Measurements from ENCODE around the gene PRSS27. TPM values are rescaled to one million over a fixed set of nuclear protein-coding genes. Genes with fewer than 3 reads are reported as not detected.

PRSS27 gene
- total RNA-seq, 4 donors from 2014 or later = 0.49 to 0.55 TPM; not detected in 2

- peak; percentile 24 to 79 for DNase-seq
- Histone ChIP-seq H3K27me3 (no peaks in the 10 kb centered on the region), H3K4me1 (peaks cover 40% of the 10 kb centered on the region in 2 donors), H3K4me3 (peak overlapping the region in 3 of 4 donors; percentile 5 to 39 (median 17)), H3K36me3 (peaks cover 0 to 13% of the 10 kb centered on the region in 2 donors), H3K27ac (peak overlapping the region; percentile 43 to 90 (median 79)), H3K9me3 (no peaks in the 10 kb centered on the region)
- in situ Hi-C loops (cut with MboI; ENCODE audit: low sequenced_read_pairs in 4 of 4) = no loop called here
- intact Hi-C loops (cut with DNase I; ENCODE audit: low total_unique reads) = loop anchor here (10.0 kb wide), 1 partner anchor 62 kb away; the partner anchor contains the start of gene SRRM2
- TF ChIP-seq CTCF (IDR thresholded peaks at IDR 0.05 in 4 of 5, conservative IDR thresholded peaks at IDR 0.05 in 1 of 5) (no peak), POLR2A (IDR thresholded peaks at IDR 0.05) (peak in 1 of 2 donors; percentile 16)
- ATAC-seq = peak; percentile 59 to 60
Measured at GRCh38 chr16:2692948-2693651, 26.9 kb downstream of the PRSS27 start.

- TF ChIP-seq POLR2A (IDR thresholded peaks at IDR 0.05) (no peak), CTCF (IDR thresholded peaks at IDR 0.05 in 4 of 5, conservative IDR thresholded peaks at IDR 0.05 in 1 of 5) (no peak)
- DNase-seq (peak; percentile 20 to 84), ATAC-seq (peak; percentile 57 to 76)
- intact Hi-C loops (cut with DNase I; ENCODE audit: low total_unique reads) (loop anchor here (10.0 kb wide), 1 partner anchor 62 kb away; the partner anchor contains the start of gene SRRM2), in situ Hi-C loops (cut with MboI; ENCODE audit: low sequenced_read_pairs in 4 of 4) (no loop called here)
- no peaks in the 10 kb centered on the region for H3K27me3 ChIP-seq
- peaks cover 0 to 6% of the 10 kb centered on the region in 2 donors for H3K36me3 ChIP-seq
- H3K4me3 ChIP-seq = peak overlapping the region in 3 of 4 donors; percentile 5 to 39 (median 17)
- peak overlapping the region; percentile 43 to 90 (median 79) for H3K27ac ChIP-seq
- H3K9me3 ChIP-seq = no peaks in the 10 kb centered on the region
- H3K4me1 ChIP-seq = peaks cover 40% of the 10 kb centered on the region in 2 donors
Measured at GRCh38 chr16:2692251-2692947, 27.6 kb downstream of the PRSS27 start.

DNA sequence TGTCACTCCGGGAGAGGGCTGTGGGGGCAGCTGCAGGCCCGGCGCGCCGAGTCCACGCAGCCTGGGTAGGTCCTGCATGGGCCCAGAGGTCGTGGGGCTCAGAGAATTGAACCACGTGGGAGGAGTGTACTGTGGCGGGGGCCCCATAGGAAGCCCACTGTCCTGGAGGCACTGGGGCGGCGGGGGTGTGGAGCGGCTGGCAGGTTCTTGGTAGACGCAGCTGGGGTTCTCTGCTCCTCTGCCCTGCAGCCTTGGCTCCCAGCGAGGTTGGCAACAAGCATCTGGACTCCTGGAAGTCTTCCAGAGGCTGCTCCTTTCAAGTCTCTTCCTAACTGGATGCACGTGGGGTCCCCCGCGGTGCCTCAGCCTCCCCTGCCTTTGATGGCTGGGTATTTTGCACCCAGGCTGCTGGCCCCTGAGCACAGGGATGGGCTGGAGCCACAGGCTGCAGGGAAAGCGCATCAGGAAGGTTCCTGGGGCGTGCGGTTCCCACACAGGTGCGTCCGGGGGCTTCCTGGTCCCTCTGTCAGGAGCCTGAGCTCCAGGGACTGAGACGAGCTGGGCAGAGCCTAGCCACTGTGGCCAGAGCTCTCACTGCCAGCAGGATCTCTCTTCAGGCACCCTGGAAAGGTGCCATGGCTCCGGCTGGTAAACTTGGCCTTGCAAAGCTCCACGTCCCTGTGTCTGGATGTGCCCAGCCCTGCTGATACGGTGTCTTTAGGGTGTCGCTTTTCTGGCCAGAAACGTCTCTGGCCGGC lies 28.4 kb downstream of the PRSS27 start:
- Histone ChIP-seq H3K4me1 (peaks cover 40% of the 10 kb centered on the region in 2 donors), H3K36me3 (no peaks in the 10 kb centered on the region), H3K4me3 (peak overlapping the region in 2 of 4 donors; percentile 5 to 19), H3K9me3 (no peaks in the 10 kb centered on the region), H3K27me3 (no peaks in the 10 kb centered on the region), H3K27ac (peak overlapping the region; percentile 43 to 90 (median 79))
- in situ Hi-C loops (cut with MboI; ENCODE audit: low sequenced_read_pairs in 4 of 4) = no loop called here
- no peak for TF ChIP-seq POLR2A (IDR thresholded peaks at IDR 0.05)
- TF ChIP-seq CTCF (IDR thresholded peaks at IDR 0.05 in 4 of 5, conservative IDR thresholded peaks at IDR 0.05 in 1 of 5) = no peak
- DNase-seq (peak; percentile 47 to 88), ATAC-seq (peak; percentile 53 to 73)
- intact Hi-C loops (cut with DNase I; ENCODE audit: low total_unique reads) = loop anchor here (10.0 kb wide), 1 partner anchor 63 kb away; the partner anchor contains the start of gene SRRM2

- peaks cover 40% of the 10 kb centered on the region in 2 donors for H3K4me1 ChIP-seq
- in situ Hi-C loops (cut with MboI; ENCODE audit: low sequenced_read_pairs in 4 of 4) (no loop called here), intact Hi-C loops (cut with DNase I; ENCODE audit: low total_unique reads) (loop anchor here (10.0 kb wide), 1 partner anchor 64 kb away; the partner anchor contains the start of gene SRRM2)
- peak overlapping the region in 3 of 4 donors; percentile 78 to 90 (median 80) for H3K27ac ChIP-seq
- no peaks in the 10 kb centered on the region for H3K9me3 ChIP-seq
- no peak for DNase-seq
- ATAC-seq = no peak
- H3K27me3 ChIP-seq = no peaks in the 10 kb centered on the region
- no peaks in the 10 kb centered on the region for H3K36me3 ChIP-seq
- no peak for TF ChIP-seq CTCF (IDR thresholded peaks at IDR 0.05 in 4 of 5, conservative IDR thresholded peaks at IDR 0.05 in 1 of 5)
- no peak for TF ChIP-seq POLR2A (IDR thresholded peaks at IDR 0.05)
- H3K4me3 ChIP-seq = no peak overlapping the region
Measured at GRCh38 chr16:2690852-2691251, 29.2 kb downstream of the PRSS27 start.
